ENCODE data around the gene CACFD1. TPM values are rescaled to one million over a fixed set of nuclear protein-coding genes. Genes with fewer than 3 reads are reported as not detected.

CACFD1 gene
- total RNA-seq, 1 experiment from 2014 or later = 6.9 TPM

DNA sequence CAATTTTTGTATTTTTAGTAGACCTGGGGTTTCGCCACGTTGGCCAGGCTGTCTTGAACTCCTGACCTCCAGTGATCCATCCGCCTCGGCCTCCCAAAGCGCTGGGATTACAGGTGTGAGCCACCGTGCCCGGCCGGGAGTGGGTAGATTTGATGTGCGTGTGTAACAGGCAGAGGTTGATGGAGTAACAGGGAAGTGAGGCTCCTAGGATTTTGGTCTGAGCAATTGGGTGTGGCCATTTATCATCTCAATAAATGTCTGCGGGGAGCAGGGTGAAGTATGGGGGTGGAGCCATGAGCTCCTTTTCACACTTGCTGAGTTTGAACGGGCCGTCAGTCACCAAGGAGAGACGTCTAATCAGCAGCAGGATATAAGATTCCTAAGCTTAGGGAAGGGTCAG, 40.8 kb upstream of the CACFD1 start:
- DNase-seq (ENCODE audit: low read depth, low spot score) (no peak), ATAC-seq (no peak)
- Histone ChIP-seq H3K27me3 (ENCODE audit: insufficient read depth, low read length) (no peaks in the 10 kb centered on the region), H2AFZ (ENCODE audit: low read depth, low read length, poor library complexity, severe bottlenecking) (no peak overlapping the region), H3K79me2 (ENCODE audit: insufficient read depth, low read length) (peaks cover 38% of the 10 kb centered on the region), H3K4me2 (ENCODE audit: low read length) (peak overlapping the region; percentile 82), H3K4me3 (replicated peaks in 1 of 2; ENCODE audit: low read depth in 1 of 2, low read length in 2 of 2) (peak overlapping the region; percentile 96 to 98), H4K20me1 (ENCODE audit: insufficient read depth) (no peaks in the 10 kb centered on the region), H3K9me2 (ENCODE audit: insufficient read depth) (no peaks in the 10 kb centered on the region), H3K27ac (ENCODE audit: low read depth, low read length) (peak overlapping the region; percentile 83), H3K9me3 (ENCODE audit: control insufficient read depth in 1 of 2, insufficient read depth in 1 of 2, low read depth in 1 of 2, low read length in 2 of 2) (no peaks in the 10 kb centered on the region), H3K36me3 (ENCODE audit: control insufficient read depth in 1 of 2, insufficient read depth in 2 of 2, low read length in 2 of 2) (peaks cover 10 to 26% of the 10 kb centered on the region in 2 experiments; a peak in 2 of 4 replicates), H3K9ac (ENCODE audit: low read length) (peak overlapping the region; percentile 93), H3K4me1 (ENCODE audit: control insufficient read depth in 1 of 2, insufficient read depth in 2 of 2, low read length in 2 of 2) (peaks cover 7 to 28% of the 10 kb centered on the region in 2 experiments; a peak in 3 of 4 replicates)
- intact Hi-C loops (cut with micrococcal nuclease) = loop anchor here (5.0 kb wide), 1 partner anchor 43 kb away; no protein-coding TSS in a partner anchor
- POLR2A ChIA-PET = interaction anchor here (0.6 to 1.6 kb wide), 2 partner anchors 40 to 1116 kb away, joined by 6 to 8 read pairs; partner anchors contain the start of gene CACFD1
- TF ChIP-seq POLR2A (IDR thresholded peaks at IDR 0.05; ENCODE audit: borderline replicate concordance, extremely low read depth, insufficient read depth, insufficient read length) (no peak), SIN3A (IDR thresholded peaks at IDR 0.05; ENCODE audit: low read depth) (no peak), SRF (IDR thresholded peaks at IDR 0.05; ENCODE audit: low read depth) (no peak), CEBPB (IDR thresholded peaks at IDR 0.05; ENCODE audit: low read depth) (no peak), POLR2AphosphoS5 (IDR thresholded peaks at IDR 0.05; ENCODE audit: low read depth, low read length) (peak; percentile 59), YY1 (IDR thresholded peaks at IDR 0.05; ENCODE audit: extremely low read depth, insufficient replicate concordance, low read depth, low read length) (peak; percentile 58)
- TF ChIP-seq, protein P1, sequence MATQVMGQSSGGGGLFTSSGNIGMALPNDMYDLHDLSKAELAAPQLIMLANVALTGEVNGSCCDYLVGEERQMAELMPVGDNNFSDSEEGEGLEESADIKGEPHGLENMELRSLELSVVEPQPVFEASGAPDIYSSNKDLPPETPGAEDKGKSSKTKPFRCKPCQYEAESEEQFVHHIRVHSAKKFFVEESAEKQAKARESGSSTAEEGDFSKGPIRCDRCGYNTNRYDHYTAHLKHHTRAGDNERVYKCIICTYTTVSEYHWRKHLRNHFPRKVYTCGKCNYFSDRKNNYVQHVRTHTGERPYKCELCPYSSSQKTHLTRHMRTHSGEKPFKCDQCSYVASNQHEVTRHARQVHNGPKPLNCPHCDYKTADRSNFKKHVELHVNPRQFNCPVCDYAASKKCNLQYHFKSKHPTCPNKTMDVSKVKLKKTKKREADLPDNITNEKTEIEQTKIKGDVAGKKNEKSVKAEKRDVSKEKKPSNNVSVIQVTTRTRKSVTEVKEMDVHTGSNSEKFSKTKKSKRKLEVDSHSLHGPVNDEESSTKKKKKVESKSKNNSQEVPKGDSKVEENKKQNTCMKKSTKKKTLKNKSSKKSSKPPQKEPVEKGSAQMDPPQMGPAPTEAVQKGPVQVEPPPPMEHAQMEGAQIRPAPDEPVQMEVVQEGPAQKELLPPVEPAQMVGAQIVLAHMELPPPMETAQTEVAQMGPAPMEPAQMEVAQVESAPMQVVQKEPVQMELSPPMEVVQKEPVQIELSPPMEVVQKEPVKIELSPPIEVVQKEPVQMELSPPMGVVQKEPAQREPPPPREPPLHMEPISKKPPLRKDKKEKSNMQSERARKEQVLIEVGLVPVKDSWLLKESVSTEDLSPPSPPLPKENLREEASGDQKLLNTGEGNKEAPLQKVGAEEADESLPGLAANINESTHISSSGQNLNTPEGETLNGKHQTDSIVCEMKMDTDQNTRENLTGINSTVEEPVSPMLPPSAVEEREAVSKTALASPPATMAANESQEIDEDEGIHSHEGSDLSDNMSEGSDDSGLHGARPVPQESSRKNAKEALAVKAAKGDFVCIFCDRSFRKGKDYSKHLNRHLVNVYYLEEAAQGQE (IDR thresholded peaks at IDR 0.05; ENCODE audit: low read depth) = no peak
- TF ChIP-seq, protein P2, sequence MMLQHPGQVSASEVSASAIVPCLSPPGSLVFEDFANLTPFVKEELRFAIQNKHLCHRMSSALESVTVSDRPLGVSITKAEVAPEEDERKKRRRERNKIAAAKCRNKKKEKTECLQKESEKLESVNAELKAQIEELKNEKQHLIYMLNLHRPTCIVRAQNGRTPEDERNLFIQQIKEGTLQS (IDR thresholded peaks at IDR 0.05) = no peak
- TF ChIP-seq, protein P3, sequence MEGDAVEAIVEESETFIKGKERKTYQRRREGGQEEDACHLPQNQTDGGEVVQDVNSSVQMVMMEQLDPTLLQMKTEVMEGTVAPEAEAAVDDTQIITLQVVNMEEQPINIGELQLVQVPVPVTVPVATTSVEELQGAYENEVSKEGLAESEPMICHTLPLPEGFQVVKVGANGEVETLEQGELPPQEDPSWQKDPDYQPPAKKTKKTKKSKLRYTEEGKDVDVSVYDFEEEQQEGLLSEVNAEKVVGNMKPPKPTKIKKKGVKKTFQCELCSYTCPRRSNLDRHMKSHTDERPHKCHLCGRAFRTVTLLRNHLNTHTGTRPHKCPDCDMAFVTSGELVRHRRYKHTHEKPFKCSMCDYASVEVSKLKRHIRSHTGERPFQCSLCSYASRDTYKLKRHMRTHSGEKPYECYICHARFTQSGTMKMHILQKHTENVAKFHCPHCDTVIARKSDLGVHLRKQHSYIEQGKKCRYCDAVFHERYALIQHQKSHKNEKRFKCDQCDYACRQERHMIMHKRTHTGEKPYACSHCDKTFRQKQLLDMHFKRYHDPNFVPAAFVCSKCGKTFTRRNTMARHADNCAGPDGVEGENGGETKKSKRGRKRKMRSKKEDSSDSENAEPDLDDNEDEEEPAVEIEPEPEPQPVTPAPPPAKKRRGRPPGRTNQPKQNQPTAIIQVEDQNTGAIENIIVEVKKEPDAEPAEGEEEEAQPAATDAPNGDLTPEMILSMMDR (IDR thresholded peaks at IDR 0.05 in 2 of 3, conservative IDR thresholded peaks at IDR 0.05 in 1 of 3; ENCODE audit: borderline replicate concordance in 1 of 3, insufficient read depth in 1 of 3, low read depth in 2 of 3, low read length in 2 of 3) = no peak
- CTCF ChIA-PET = interaction anchor here (1.4 kb wide), 1 partner anchor 11 kb away, joined by 3 read pairs; no protein-coding TSS in a partner anchor
- no TSS peak for BruUV-seq (replicated peaks)
- RAD21 ChIA-PET (ENCODE audit: low non-redundant PET in 1 of 2, low total read pairs in 2 of 2, uncharacterized antibody in 2 of 2, unreplicated experiment in 2 of 2) = no interaction called here
